Vagina (tissue), 2 donors: ENCODE measurements around the gene TP53AIP1.

Source experiments
- POLR2AphosphoS5 ChIP-seq, 2 donors: sonication (generic); formaldehyde crosslinking; IDR thresholded peaks; one replicate each; pipeline ENCODE4 v1.9.0; 2017; ENCODE audit warnings: antibody characterized with exemption in 2 of 2, mild to moderate bottlenecking in 2 of 2, low read depth in 1 of 2; ENCODE audit not compliant: insufficient read depth in 1 of 2
- TF ChIP-seq, protein P1 (sequence below), 3 experiments: fragments of 450-650 bp in 2 of 3; fragments of 200-600 bp in 1 of 3; sonication (generic) in 1 of 3; IDR thresholded peaks; one replicate each; pipeline ENCODE4 v1.5.1; 2017 to 2019; ENCODE audit warnings: antibody characterized with exemption in 3 of 3, mild to moderate bottlenecking in 2 of 3, moderate library complexity in 2 of 3

DNA sequence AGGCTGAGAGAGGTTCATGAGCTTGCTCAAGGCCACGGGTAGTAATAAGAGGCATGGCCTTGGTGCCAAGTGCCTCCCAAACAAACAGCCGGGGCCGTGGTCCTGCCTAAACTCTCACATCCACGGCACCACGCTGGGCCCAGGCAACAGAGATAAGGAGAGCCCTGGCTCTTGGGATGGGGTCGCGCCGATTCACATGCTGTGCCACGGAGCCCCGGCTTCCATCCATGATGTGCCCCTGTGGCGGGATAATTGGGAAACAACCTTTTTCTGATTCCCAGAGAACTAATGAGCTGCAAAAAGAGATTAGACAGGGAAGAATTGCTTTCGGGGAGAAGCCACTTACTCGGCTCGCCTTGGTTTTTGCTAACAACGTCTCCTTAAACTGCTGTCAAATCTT is 22.0 kb downstream of the TP53AIP1 start:
- TF ChIP-seq POLR2AphosphoS5 (IDR thresholded peaks at IDR 0.05; ENCODE audit: insufficient read depth in 1 of 2, low read depth in 1 of 2): no peak
- TF ChIP-seq, protein P1, sequence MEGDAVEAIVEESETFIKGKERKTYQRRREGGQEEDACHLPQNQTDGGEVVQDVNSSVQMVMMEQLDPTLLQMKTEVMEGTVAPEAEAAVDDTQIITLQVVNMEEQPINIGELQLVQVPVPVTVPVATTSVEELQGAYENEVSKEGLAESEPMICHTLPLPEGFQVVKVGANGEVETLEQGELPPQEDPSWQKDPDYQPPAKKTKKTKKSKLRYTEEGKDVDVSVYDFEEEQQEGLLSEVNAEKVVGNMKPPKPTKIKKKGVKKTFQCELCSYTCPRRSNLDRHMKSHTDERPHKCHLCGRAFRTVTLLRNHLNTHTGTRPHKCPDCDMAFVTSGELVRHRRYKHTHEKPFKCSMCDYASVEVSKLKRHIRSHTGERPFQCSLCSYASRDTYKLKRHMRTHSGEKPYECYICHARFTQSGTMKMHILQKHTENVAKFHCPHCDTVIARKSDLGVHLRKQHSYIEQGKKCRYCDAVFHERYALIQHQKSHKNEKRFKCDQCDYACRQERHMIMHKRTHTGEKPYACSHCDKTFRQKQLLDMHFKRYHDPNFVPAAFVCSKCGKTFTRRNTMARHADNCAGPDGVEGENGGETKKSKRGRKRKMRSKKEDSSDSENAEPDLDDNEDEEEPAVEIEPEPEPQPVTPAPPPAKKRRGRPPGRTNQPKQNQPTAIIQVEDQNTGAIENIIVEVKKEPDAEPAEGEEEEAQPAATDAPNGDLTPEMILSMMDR (IDR thresholded peaks at IDR 0.05): no peak
